Adrenal gland (tissue), 12 donors: Measurements from ENCODE around the gene TMEM132A. TPM values are rescaled to one million over a fixed set of nuclear protein-coding genes. Genes with fewer than 3 reads are reported as not detected.

Source experiments
- DNase-seq, 7 donors: peaks; one replicate each; pipeline ENCODE4 v3.0.0-alpha.2; 2019 to 2020
- H3K27ac ChIP-seq, 5 donors: fragments of 200-600 bp; sonication (generic) in 4 of 5; 1 replicate in 3 of 5; 2 replicates in 2 of 5; pipeline versions ENCODE4 v1.5.1 to v1.8.0; 2016 to 2020; ENCODE audit warnings: mild to moderate bottlenecking in 1 of 5
- H3K27me3 ChIP-seq: fragments of 200-600 bp; 2 replicates; pipeline ENCODE4 v1.8.0; 2021
- H3K36me3 ChIP-seq, 2 donors: fragments of 200-600 bp; replicated peaks in 1 of 2; 1 replicate in 1 of 2; 2 replicates in 1 of 2; pipeline versions ENCODE4 v1.5.1 to v1.8.0; 2018 to 2022
- H3K4me1 ChIP-seq, 2 donors: fragments of 200-600 bp; replicated peaks in 1 of 2; 1 replicate in 1 of 2; 2 replicates in 1 of 2; pipeline versions ENCODE4 v1.5.1 to v1.8.0; 2018 to 2021
- H3K4me3 ChIP-seq, 4 donors: fragments of 200-600 bp; sonication (generic) in 3 of 4; one replicate each; pipeline ENCODE4 v1.5.1; 2016 to 2018
- H3K9me3 ChIP-seq, 3 donors: fragments of 200-600 bp; sonication (generic) in 1 of 3; replicated peaks in 1 of 3; 1 replicate in 2 of 3; 2 replicates in 1 of 3; pipeline versions ENCODE4 v1.5.1 to v1.8.0; 2016 to 2021
- POLR2A ChIP-seq, 2 donors: fragments of 450-650 bp; IDR thresholded peaks; one replicate each; pipeline ENCODE4 v1.6.1; 2017; ENCODE audit warnings: antibody characterized with exemption in 2 of 2, mild to moderate bottlenecking in 2 of 2, moderate library complexity in 1 of 2
- WGBS, 4 donors: extraction: QIAGEN DNeasy Blood & Tissue Kit in 2 of 4; methylation state at CpG; one replicate each; pipeline versions ENCODE4 v1.1.5 to v1.1.7; 2013 to 2017; 5-methylcytosine and 5-hydroxymethylcytosine counted together
- intact Hi-C, 2 donors: fragments of 100-400 bp; cut with DNase I; formaldehyde crosslinking; loops; one replicate each; pipeline versions ENCODE4 v1.14.1 to v1.15.0; 2022 to 2023
- polyA plus RNA-seq, 3 donors: library from polyadenylated mRNA; stranded (reverse); fragments of 200-250 nt in 2 of 3; fragments of 350-450 nt in 1 of 3; fragmentation: Illumina TruSeq in 1 of 3; extraction: RNeasy Lipid Tissue Mini Kit (QIAGEN cat#74804) in 1 of 3; gene quantifications; one replicate each; pipeline ENCODE4 v1.2.3, GENCODE V29; 2013 to 2014
- total RNA-seq, 9 donors: library from RNA; depleted of rRNA in 4 of 9; stranded (reverse); fragments of >200 nt in 4 of 9; fragments of 120-200 nt in 1 of 9; fragmentation: NEBNext Ultra II Directional in 1 of 9; extraction: Animal tissue kit (Norgen Biotek cat#: 25700) in 1 of 9; gene quantifications; one replicate each; pipeline versions ENCODE4 v1.1.0 to v1.2.4, GENCODE V29; 2013 to 2023
- TF ChIP-seq, protein P1 (sequence below), 6 experiments: fragments of 450-650 bp in 4 of 6; fragments of 200-600 bp in 2 of 6; sonication (generic) in 1 of 6; IDR thresholded peaks; 1 replicate in 5 of 6; 2 replicates in 1 of 6; pipeline versions ENCODE4 v1.5.1 to v1.8.0; 2016 to 2021; ENCODE audit warnings: antibody characterized with exemption in 6 of 6, mild to moderate bottlenecking in 2 of 6, moderate library complexity in 1 of 6
- donor health status: healthy with polysubstance abuse.
- donor health status: Bipolar disorder and iron deficiency.
- donor health status: DM: yes; HTN: yes; CAD: no.
- donor health status: DM: no; HTN: no; CAD: no.
- donor health status: DM: no; HTN: no; CAD: no.
- donor health status: DM: yes; HTN: yes; CAD: no.

TMEM132A gene
- total and polyA plus RNA-seq, 12 donors = 3.4 to 66.1 (median 38.8) TPM

DNA sequence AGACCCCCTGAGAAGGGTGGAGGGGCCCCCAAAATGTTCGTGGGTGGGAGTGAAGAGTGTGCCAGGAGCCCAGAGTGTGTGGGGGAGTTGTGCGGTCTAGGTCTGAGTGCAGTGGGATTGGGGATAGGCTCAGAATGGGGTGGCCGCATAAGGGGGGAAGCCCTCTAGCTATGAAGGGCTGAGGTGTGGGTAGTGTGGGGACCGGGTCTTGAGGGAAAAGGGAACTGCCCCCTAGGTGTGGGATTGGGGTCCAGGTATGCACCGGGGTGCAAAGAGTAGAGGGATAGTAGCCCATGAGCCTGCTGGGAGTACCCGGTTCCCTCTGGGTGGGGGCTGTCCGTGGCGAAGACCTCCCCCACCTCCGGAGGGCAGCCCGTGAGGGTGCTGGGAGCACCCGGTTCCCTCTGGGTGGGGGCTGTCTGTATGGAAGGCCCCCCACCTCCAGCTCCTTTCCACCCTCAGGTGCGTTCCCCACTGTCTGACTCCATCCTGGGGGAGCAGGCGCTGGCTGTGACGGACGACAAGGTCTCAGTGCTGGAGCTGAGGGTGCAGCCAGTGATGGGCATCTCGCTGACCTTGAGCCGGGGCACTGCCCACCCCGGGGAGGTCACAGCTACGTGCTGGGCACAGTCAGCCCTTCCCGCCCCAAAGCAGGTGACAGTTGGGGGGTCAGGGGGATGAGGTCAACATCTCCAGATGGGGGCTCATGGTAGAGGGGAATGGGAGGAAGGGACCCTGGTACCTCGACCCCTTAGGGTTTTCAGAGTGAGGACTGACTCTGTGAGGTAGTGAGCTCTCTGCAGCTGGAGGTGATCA lies 10.7 kb downstream of the TMEM132A start:
- H3K27me3 ChIP-seq = no peaks in the 10 kb centered on the region
- 78 to 86% (median 83%) methylated on average over 12 to 21 of the region's 21 CpGs for WGBS, 4 donors
- no peak overlapping the region for H3K4me3 ChIP-seq
- no peaks in the 10 kb centered on the region for H3K4me1 ChIP-seq
- H3K9me3 ChIP-seq = no peaks in the 10 kb centered on the region
- intact Hi-C loops = no loop called here
- no peak for DNase-seq
- H3K36me3 ChIP-seq = peaks cover 0 to 3% of the 10 kb centered on the region in 2 donors
- H3K27ac ChIP-seq = no peak overlapping the region
- no peak for TF ChIP-seq POLR2A (IDR thresholded peaks at IDR 0.05)
- TF ChIP-seq, protein P1, sequence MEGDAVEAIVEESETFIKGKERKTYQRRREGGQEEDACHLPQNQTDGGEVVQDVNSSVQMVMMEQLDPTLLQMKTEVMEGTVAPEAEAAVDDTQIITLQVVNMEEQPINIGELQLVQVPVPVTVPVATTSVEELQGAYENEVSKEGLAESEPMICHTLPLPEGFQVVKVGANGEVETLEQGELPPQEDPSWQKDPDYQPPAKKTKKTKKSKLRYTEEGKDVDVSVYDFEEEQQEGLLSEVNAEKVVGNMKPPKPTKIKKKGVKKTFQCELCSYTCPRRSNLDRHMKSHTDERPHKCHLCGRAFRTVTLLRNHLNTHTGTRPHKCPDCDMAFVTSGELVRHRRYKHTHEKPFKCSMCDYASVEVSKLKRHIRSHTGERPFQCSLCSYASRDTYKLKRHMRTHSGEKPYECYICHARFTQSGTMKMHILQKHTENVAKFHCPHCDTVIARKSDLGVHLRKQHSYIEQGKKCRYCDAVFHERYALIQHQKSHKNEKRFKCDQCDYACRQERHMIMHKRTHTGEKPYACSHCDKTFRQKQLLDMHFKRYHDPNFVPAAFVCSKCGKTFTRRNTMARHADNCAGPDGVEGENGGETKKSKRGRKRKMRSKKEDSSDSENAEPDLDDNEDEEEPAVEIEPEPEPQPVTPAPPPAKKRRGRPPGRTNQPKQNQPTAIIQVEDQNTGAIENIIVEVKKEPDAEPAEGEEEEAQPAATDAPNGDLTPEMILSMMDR (IDR thresholded peaks at IDR 0.05) = no peak

DNA sequence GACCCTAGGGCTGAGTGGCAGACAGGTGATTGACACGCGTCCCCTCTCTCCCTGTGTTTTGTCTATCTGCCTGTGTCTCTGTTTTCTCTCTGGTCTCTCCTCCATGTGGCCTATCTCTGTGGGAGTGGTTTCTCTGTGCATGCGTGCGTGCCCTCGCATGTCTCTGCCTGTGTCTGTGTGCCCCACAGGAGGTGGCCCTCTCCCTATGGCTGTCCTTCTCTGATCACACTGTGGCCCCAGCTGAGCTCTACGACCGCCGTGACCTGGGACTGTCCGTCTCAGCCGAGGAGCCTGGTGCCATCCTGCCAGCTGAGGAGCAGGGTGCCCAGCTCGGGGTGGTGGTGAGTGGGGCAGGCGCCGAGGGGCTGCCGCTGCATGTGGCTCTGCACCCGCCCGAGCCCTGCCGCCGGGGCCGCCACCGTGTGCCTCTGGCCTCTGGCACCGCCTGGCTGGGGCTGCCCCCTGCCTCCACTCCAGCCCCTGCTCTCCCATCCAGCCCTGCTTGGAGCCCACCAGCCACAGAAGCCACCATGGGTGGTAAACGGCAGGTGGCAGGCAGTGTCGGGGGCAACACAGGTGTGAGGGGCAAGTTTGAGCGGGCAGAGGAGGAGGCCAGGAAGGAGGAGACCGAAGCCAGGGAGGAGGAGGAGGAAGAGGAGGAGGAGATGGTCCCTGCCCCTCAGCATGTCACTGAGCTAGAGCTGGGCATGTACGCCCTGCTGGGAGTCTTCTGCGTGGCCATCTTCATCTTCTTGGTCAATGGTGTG lies 11.6 kb downstream of the TMEM132A start:
- H3K9me3 ChIP-seq = no peaks in the 10 kb centered on the region
- H3K4me3 ChIP-seq = no peak overlapping the region
- 90 to 96% (median 92%) methylated on average over 13 to 27 of the region's 27 CpGs for WGBS, 4 donors
- H3K27me3 ChIP-seq = no peaks in the 10 kb centered on the region
- TF ChIP-seq POLR2A (IDR thresholded peaks at IDR 0.05) = no peak
- TF ChIP-seq, protein P1 (IDR thresholded peaks at IDR 0.05) = no peak
- DNase-seq = no peak
- H3K36me3 ChIP-seq = peaks cover 0 to 7% of the 10 kb centered on the region in 2 donors
- H3K27ac ChIP-seq = no peak overlapping the region
- intact Hi-C loops = no loop called here
- H3K4me1 ChIP-seq = no peaks in the 10 kb centered on the region

DNA sequence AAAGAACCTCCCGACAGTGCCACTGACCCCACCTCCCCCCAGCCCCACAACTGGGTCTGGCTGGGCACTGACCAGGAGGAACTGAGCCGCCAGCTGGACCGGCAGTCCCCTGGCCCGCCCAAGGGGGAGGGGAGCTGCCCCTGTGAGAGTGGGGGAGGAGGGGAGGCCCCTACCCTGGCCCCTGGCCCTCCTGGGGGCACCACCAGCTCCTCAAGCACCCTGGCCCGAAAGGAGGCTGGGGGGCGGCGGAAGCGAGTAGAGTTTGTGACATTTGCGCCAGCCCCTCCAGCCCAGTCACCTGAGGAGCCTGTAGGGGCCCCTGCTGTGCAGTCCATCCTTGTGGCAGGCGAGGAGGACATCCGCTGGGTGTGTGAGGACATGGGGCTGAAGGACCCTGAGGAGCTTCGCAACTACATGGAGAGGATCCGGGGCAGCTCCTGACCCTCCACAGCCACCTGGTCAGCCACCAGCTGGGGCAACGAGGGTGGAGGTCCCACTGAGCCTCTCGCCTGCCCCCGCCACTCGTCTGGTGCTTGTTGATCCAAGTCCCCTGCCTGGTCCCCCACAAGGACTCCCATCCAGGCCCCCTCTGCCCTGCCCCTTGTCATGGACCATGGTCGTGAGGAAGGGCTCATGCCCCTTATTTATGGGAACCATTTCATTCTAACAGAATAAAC lies 12.3 kb downstream of the TMEM132A start:
- Histone ChIP-seq H3K36me3 (peaks cover 0 to 7% of the 10 kb centered on the region in 2 donors), H3K9me3 (no peaks in the 10 kb centered on the region), H3K27ac (peak overlapping the region in 2 of 5 donors; percentile 11 to 76)

More for the DNA sequence above, 12.3 kb downstream of the TMEM132A start:
- H3K4me1 ChIP-seq = no peaks in the 10 kb centered on the region
- WGBS, 4 donors = 89 to 94% (median 93%) methylated on average over 6 to 18 of the region's 18 CpGs
- no peaks in the 10 kb centered on the region for H3K27me3 ChIP-seq
- DNase-seq = no peak
- H3K4me3 ChIP-seq = no peak overlapping the region
- intact Hi-C loops = no loop called here
- TF ChIP-seq POLR2A (IDR thresholded peaks at IDR 0.05) = no peak
- TF ChIP-seq, protein P1 (IDR thresholded peaks at IDR 0.05) = no peak
